SK-MEL-5 (cell line): ENCODE results near the gene GAGE13. TPM values are rescaled to one million over a fixed set of nuclear protein-coding genes. Genes with fewer than 3 reads are reported as not detected.
"Not testable (repeated sequence)": the region's sequence is repeated elsewhere in the genome, so short reads cannot be mapped to it uniquely, and the experiment has no call there.

Experiments used
- DNase-seq: peaks from one replicate; pipeline ENCODE4 v3.0.0-alpha.2; 2016; ENCODE audit warnings: low read depth, low spot score
- in situ Hi-C: cut with HindIII; loops from 2 replicates; pipeline ENCODE4 v1.10.0; 2016; ENCODE audit warnings: low sequenced_read_pairs, high pct_unique_total_duplicates, low pct_unique_long_range_greater_than_20kb
- polyA plus RNA-seq, 2 experiments: library from polyadenylated mRNA; depleted of rRNA; stranded (reverse); fragments of >200 nt; gene quantifications; 2 replicates each; pipeline ENCODE4 v1.2.3, GENCODE V29; 2015
- total RNA-seq: library from RNA; depleted of rRNA; stranded (reverse); fragments of >200 nt; shearing (Covaris generic); gene quantifications from 2 replicates; pipeline ENCODE4 v1.2.3, GENCODE V29; 2014; rRNA removed

The GAGE13 gene
- 195 and 284 TPM in 2 replicates for total RNA-seq
- polyA plus RNA-seq (2015; cell fraction: cytosol; rRNA removed), result 15.6 and 27.2 TPM in 2 replicates
- polyA plus RNA-seq (2015; cell fraction: nucleus; rRNA removed), result 5.2 and 5.5 TPM in 2 replicates

GRCh38 chrX:49331282-49331681 lies at the start of gene GAGE13:
TSS of gene GAGE13 (plus strand) at chrX:49331582. CDS start at chrX:49332738, 1,156 bp downstream.
- DNase-seq, in situ Hi-C loops: not testable (repeated sequence)

- in situ Hi-C loops, result no loop called here
- peak; percentile 59 for DNase-seq
Observed at GRCh38 chrX:49282647-49283011, 48.8 kb upstream of the GAGE13 start.

- in situ Hi-C loops, result no loop called here
- no peak for DNase-seq
Observed at GRCh38 chrX:49284212-49284611, 47.2 kb upstream of the GAGE13 start.

GRCh38 chrX:49286136-49286535 lies 45.2 kb upstream of the GAGE13 start:
- DNase-seq, result no peak
- in situ Hi-C loops, result no loop called here

GRCh38 chrX:49286581-49286980 lies 44.8 kb upstream of the GAGE13 start:
- in situ Hi-C loops, result no loop called here
- no peak for DNase-seq

GRCh38 chrX:49287665-49288064 lies 43.7 kb upstream of the GAGE13 start:
- in situ Hi-C loops, result no loop called here
- no peak for DNase-seq

- DNase-seq, result no peak
- in situ Hi-C loops, result no loop called here
Observed at GRCh38 chrX:49290215-49290614, 41.2 kb upstream of the GAGE13 start.

- in situ Hi-C loops, result no loop called here
- DNase-seq, result peak; percentile 89
Observed at GRCh38 chrX:49291615-49292337, 39.6 kb upstream of the GAGE13 start.

- no peak for DNase-seq
- in situ Hi-C loops, result no loop called here
Observed at GRCh38 chrX:49292400-49293362, 38.7 kb upstream of the GAGE13 start.

GRCh38 chrX:49299293-49299692 lies 32.1 kb upstream of the GAGE13 start:
- DNase-seq, in situ Hi-C loops: not testable (repeated sequence)

- in situ Hi-C loops, result no loop called here
Observed at GRCh38 chrX:49300703-49301102, 30.7 kb upstream of the GAGE13 start.

GRCh38 chrX:49303346-49303745 lies 28.0 kb upstream of the GAGE13 start, which contains the start of gene GAGE10:
TSS of gene GAGE10 (plus strand) at chrX:49303646. CDS start at chrX:49304860, 1,214 bp downstream.
- no peak for DNase-seq
- in situ Hi-C loops, result no loop called here

More at GRCh38 chrX:49300703-49301102, 30.7 kb upstream of the GAGE13 start:
- DNase-seq, result no peak

GRCh38 chrX:49307775-49308174 lies 23.6 kb upstream of the GAGE13 start:
- in situ Hi-C loops, DNase-seq: not testable (repeated sequence)

- in situ Hi-C loops, result no loop called here
- DNase-seq, result peak; percentile 26
Observed at GRCh38 chrX:49308604-49309269, 22.6 kb upstream of the GAGE13 start.

GRCh38 chrX:49309401-49309981 lies 21.9 kb upstream of the GAGE13 start:
- peak; percentile 18 for DNase-seq
- in situ Hi-C loops, result no loop called here

- in situ Hi-C loops, result no loop called here
- DNase-seq, result no peak
Observed at GRCh38 chrX:49310371-49310770, 21.0 kb upstream of the GAGE13 start.

GRCh38 chrX:49312176-49312575 lies 19.2 kb upstream of the GAGE13 start:
- no peak for DNase-seq
- in situ Hi-C loops, result no loop called here
